Esophagus squamous epithelium (tissue), 4 donors: ENCODE measurements around the gene MTHFSD.

Experiments
- POLR2A ChIP-seq, 4 donors: fragments of 450-650 bp; IDR thresholded peaks; one replicate each; pipeline ENCODE4 v1.6.1; 2017; ENCODE audit warnings: antibody characterized with exemption in 4 of 4, mild to moderate bottlenecking in 4 of 4, moderate library complexity in 3 of 4
- TF ChIP-seq, protein P1 (sequence below), 6 experiments: fragments of 450-650 bp in 4 of 6; fragments of 200-600 bp in 2 of 6; sonication (generic) in 2 of 6; IDR thresholded peaks; one replicate each; pipeline ENCODE4 v1.5.1; 2016 to 2019; ENCODE audit warnings: antibody characterized with exemption in 6 of 6, mild to moderate bottlenecking in 4 of 6, moderate library complexity in 4 of 6

GRCh38 chr16:86508947-86509758 is 45.9 kb downstream of the MTHFSD start:
- TF ChIP-seq, protein P1, sequence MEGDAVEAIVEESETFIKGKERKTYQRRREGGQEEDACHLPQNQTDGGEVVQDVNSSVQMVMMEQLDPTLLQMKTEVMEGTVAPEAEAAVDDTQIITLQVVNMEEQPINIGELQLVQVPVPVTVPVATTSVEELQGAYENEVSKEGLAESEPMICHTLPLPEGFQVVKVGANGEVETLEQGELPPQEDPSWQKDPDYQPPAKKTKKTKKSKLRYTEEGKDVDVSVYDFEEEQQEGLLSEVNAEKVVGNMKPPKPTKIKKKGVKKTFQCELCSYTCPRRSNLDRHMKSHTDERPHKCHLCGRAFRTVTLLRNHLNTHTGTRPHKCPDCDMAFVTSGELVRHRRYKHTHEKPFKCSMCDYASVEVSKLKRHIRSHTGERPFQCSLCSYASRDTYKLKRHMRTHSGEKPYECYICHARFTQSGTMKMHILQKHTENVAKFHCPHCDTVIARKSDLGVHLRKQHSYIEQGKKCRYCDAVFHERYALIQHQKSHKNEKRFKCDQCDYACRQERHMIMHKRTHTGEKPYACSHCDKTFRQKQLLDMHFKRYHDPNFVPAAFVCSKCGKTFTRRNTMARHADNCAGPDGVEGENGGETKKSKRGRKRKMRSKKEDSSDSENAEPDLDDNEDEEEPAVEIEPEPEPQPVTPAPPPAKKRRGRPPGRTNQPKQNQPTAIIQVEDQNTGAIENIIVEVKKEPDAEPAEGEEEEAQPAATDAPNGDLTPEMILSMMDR (IDR thresholded peaks at IDR 0.05) = no peak
- TF ChIP-seq POLR2A (IDR thresholded peaks at IDR 0.05) = peak in 2 of 4 donors; percentile 20 to 54
